Measurements from ENCODE around the gene ITGB7.

DNA sequence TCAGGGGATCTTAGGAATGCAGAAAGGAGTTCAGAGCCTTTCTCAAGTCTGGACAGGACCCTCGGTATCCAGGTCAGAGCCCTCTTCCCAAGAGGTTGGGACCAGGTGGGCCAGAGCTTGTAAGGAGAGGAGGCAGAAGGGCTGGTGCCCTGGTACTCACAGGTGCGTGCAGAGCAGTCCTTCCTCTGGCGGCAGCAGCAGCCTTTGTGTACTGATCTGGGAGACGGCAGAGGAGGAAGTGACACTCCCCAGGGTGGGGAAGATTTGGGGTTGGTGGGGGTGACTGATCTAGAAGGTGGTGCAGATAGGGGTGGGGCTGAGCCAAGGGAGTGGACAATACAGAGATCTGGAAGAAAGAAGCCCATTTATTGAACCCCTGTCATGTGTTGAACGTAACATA lies at the start of gene ITGB7:
- TF ChIP-seq, protein P1, sequence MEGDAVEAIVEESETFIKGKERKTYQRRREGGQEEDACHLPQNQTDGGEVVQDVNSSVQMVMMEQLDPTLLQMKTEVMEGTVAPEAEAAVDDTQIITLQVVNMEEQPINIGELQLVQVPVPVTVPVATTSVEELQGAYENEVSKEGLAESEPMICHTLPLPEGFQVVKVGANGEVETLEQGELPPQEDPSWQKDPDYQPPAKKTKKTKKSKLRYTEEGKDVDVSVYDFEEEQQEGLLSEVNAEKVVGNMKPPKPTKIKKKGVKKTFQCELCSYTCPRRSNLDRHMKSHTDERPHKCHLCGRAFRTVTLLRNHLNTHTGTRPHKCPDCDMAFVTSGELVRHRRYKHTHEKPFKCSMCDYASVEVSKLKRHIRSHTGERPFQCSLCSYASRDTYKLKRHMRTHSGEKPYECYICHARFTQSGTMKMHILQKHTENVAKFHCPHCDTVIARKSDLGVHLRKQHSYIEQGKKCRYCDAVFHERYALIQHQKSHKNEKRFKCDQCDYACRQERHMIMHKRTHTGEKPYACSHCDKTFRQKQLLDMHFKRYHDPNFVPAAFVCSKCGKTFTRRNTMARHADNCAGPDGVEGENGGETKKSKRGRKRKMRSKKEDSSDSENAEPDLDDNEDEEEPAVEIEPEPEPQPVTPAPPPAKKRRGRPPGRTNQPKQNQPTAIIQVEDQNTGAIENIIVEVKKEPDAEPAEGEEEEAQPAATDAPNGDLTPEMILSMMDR (conservative IDR thresholded peaks at IDR 0.05; ENCODE audit: low read depth, low read length), result no peak
- TF ChIP-seq POLR2A (IDR thresholded peaks at IDR 0.05; ENCODE audit: low read depth, low read length) (no peak), MAFK (IDR thresholded peaks at IDR 0.05; ENCODE audit: low read depth, low read length) (no peak)
